HG02571 (cell line): ENCODE measurements around the gene ARHGAP19.
"Not testable (repeated sequence)": the region's sequence is repeated elsewhere in the genome, so short reads cannot be mapped to it uniquely, and the experiment has no call there.

Experiments
- ATAC-seq: cut with Tn5 transposase; IDR thresholded peaks from one replicate; pipeline ENCODE4 v1.9.1; 2021; ENCODE audit warnings: mild to moderate bottlenecking, moderate library complexity; ENCODE audit not compliant: unreplicated experiment

Gene ARHGAP19

GRCh38 chr10:97321804-97322190, 29.4 kb upstream of the ARHGAP19 start:
- ATAC-seq = no peak

DNA sequence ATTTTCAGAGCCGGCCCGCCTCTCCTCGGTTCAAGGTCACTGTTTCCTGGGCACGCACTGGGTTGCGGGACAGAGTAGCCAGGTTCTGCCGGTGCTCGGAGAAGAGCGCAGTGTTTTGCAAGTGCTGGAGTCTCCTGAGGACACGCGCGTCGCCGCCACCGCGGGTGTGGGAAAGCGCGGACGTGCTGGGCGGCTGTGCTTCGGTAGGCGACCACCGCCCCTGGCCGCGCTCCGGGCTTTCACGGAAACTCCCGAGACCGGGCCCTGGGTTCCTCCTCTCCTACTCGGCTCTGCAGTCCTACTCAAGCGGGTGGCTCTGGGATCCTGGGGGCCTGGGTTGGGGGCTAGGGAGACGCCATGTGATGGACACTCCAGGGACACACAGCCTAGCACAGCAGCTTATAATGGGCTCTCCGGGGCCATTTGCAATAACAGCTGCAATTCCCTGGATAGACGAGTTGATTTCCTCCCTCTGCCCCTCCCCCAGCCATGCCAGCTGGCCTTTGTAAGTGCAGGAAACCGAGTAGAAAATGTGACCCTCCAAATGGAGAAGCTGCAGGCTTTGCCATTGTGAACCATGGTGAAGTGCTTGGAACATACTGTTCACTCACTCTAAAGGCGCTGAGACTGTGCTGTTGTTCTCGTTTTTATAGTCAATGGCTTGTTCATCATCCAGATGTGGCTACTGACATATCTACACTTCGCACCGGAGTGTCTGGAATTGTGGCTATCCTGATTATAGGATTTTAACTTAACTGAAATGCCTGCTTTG, 28.8 kb upstream of the ARHGAP19 start:
- ATAC-seq = no peak

DNA sequence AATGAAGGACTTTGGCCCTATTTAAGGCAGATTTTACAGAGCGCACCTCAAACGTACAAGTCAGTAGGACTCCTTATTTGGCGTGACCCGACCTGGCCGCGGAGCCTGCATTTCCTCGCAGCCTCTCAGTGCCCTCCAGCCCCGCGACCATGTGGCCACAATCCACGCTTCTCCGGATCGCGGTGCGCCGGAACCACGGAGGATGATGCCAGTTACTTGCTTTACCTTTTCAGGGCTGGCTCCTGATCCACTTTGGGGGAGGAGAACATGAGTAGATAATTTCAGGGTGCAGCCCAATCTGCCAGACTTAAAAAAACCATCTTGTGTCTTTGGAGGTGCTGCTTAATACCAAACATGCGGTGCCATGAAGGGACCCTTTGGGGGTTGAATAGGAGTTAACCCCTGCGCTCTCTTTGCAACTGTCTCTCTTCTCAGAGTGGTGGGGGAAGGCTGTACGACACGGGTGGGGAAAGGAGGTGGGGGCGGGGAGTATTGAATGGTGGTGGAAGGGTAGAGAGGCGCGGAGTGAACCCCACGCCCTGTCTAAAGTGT, 28.1 kb upstream of the ARHGAP19 start:
- no peak for ATAC-seq

- peak; percentile 11 for ATAC-seq
Measured at GRCh38 chr10:97319671-97320479, 27.4 kb upstream of the ARHGAP19 start.

- peak; percentile 84 for ATAC-seq
Measured at GRCh38 chr10:97318772-97319651, 26.6 kb upstream of the ARHGAP19 start, which contains the start of gene FRAT1. FRAT1 (plus strand) TSS chr10:97319271; CDS start chr10:97319454, 183 bp downstream.

DNA sequence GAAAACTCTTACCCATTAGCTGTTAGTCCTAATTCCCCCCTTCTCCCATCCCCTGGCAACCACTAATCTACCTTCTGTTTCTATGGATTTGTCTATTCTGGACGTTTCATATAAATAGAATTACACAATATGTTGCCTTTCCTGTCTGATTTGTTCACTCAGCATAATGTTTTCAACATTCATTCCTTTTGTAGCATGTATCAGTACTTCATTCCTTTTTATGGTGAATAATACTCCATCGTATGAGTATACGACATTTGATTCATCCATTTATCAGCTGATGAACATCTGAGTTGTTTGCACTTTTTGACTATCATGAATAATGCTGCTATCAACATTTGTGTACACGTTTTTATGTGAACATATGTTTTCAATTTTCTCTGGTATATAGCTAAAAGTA, 22.2 kb upstream of the ARHGAP19 start:
- ATAC-seq = no peak

GRCh38 chr10:97312897-97313296, 20.5 kb upstream of the ARHGAP19 start:
- no peak for ATAC-seq

DNA sequence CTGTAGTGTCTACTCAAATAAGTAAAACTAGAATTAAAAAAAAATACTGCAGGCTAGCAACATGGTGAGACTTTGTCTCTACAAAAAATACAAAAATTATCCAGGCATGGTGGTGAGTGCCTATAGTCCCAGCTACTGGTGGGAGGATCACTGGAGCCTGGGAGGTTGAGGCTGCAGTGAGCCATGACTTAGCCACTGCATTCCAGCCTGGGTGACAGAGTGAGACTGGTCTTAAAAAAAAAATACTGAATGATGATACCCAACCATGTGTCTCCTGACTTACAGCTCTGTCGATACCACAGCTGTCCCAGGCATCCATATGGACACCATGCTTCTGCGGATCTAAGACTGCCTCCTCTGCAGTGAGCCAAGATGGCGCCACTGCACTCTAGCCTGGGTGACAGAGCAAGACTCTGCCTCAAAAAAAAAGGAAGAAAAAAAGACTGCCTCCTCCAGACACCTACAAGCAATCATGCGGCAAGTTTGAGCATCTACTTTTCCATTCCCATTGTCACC, 18.7 kb upstream of the ARHGAP19 start:
- no peak for ATAC-seq

GRCh38 chr10:97307866-97308780, 15.7 kb upstream of the ARHGAP19 start:
- no peak for ATAC-seq

DNA sequence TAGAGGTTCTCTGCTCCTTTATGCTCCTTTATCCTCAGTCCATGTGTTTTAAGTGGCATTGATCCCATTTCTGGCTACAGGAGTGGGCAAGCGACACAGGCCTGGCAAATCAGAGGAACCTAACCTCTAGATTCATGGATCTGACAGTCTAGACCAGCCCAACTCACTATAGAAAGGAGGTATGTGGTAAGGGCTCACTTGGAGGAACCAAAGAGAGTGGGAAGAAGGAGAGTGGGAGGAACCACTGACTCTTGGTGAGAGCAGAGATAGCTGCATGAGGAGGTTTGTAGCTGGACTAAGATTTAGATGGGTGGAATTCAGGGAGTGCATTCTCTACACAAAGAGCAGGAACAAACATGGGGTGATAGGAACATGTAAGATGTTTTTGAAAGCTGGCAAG, 15.0 kb upstream of the ARHGAP19 start:
- ATAC-seq = no peak

DNA sequence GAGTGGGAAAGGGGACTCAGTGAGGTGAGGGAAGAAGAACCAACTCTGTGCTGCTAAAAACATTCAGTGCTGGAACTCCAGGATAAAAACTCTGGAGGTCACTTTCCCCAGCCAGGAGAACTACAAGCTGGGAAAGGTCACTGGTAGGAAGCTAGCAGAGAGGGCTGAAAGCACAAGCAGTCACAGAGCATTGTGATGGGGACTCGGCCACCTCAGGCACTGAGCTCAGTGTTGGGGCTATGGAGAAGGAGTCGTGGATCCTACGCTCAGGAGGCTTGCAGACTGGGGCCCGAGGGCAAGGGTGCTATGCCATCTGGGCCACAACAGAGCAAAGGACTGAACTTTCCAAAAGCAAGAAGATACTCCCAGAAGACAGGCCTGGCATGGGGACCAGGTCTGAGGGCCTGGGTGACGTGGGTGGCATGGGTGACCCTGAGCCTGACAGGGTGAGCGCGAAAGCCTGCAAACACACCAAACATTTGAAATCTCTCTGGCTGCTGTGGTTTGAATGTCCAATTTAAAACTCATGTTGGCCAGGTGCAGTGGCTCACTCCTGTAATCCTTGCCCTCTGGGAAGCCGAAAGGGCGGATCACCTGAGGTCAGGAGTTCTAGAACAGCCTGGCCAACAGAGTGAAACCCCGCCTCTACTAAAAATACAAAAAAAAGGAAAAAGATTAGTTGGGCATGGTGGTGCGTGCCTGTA, 9.8 kb upstream of the ARHGAP19 start:
- ATAC-seq = no peak

DNA sequence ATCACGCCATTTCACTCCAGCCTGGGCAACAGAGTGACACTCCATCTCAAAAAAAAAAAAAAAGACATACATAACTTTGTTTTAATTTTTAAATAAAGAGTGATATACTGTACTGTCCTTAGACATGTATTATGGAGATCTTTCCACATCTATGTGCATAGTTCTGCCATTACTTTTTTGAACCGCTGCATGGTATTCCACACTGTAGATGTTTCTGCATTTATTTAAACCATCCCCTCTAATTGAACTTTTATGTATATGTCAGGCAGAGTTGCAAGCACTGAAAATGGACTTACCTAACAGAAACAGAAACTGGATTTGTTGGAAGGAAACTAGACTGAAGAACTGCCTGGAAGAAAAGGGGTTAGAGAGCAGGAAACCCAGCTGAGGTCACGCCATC, 8.5 kb upstream of the ARHGAP19 start:
- no peak for ATAC-seq

GRCh38 chr10:97298223-97298571, 5.8 kb upstream of the ARHGAP19 start:
- no peak for ATAC-seq

DNA sequence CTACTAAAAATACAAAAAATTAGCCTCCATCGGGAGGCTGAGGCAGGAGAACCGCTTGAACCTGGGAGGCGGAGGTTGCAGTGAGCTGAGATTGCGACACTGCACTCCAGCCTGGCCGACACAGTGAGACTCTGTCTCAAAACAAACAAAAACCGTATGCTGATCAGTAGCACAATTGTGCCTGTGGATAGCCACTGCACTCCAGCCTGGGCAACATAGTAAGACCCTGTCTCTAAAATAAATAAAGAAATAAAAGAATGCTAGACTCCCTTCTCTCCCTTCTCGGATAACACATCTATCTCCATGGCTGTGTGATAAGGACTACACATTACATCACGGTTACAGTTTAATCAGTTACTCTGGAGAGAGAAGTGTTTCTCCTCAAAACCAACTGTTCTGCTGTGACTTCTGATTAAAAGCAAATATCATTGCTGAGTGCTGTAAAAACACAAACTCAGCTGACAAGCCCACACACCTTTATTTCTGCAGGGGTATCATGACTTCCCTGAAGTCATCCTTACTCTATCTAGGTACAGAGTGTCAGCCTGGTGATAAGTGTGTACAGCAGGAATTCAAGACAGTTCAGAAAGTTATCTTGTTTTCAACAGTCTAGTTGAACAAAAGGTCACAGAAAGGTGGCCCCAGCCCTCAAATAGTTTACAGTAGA, 5.3 kb upstream of the ARHGAP19 start:
- no peak for ATAC-seq

DNA sequence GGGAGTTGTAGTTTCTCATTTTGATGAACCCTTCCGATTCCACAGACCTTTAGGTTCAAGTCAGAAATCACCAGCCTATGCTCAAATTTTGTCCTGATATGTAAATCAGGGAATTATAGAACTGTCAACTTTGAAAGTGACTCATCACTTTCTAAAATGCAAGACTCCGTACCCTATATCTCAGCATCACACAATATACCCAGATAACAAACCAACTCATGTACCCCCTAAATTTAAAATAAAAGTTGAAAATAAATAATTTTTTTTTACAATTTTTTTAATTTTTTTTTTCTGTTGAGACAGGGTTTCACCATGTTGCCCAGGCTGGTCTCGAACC, 393 bp upstream of the ARHGAP19 start:
- no peak for ATAC-seq

- no peak for ATAC-seq
Measured at GRCh38 chr10:97291357-97292096, 910 bp downstream of the ARHGAP19 start.

DNA sequence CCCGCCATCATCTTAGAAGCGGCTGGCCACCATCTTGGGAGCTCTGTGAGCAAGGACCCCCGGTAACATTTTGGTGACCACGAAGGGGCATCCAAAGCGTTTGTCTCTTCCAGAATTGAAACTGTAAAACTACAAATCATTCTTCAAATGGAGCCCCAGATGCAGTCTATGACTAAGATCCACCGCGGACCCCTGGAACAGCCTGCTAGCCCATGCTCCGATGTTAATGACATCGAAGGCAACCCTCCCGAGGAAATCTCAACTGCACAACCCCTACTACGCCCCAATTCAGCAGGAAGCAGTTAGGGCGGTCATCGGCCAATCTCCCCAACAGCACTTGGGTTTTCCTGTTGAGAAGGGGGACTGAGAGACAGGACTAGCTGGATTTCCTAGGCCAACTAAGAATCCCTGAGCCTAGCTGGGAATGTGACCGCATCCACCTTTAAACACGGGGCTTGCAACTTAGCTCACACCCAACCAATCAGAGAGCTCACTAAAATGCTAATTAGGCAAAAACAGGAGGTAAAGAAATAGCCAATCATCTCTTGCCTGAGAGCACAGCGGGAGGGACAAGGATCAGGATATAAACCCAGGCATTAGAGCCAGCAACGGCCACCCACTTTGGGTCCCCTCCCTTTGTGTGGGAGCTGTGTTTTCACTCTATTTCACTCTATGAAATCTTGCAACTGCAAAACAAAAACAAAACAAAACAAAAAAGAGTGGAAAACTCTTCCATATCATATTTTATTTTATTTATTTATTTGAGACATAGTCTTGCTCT, 1.7 kb downstream of the ARHGAP19 start:
- not testable (repeated sequence) for ATAC-seq
